ENCODE measurements around the gene NDUFC1.

Gene NDUFC1

DNA sequence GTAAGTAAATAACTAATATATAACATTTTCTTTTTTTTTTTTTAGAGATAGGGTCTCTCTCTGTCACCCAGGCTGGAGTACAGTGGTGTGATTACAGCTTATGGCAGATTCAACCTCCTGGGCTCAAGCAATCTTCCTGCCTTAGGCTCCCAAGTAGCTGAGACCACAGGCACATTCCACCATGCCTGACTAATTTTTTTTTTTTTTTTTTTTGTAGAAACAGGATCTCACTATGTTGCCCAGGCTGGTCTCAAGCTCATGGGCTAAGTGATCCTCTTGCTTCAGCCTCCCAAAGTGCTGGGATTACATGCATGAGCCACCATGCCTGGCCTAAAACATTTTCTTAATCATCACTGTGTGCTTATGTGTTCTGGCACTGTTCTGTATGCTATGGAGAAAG lies 55.0 kb downstream of the NDUFC1 start:
- no peak for DNase-seq (ENCODE audit: low read depth)

DNA sequence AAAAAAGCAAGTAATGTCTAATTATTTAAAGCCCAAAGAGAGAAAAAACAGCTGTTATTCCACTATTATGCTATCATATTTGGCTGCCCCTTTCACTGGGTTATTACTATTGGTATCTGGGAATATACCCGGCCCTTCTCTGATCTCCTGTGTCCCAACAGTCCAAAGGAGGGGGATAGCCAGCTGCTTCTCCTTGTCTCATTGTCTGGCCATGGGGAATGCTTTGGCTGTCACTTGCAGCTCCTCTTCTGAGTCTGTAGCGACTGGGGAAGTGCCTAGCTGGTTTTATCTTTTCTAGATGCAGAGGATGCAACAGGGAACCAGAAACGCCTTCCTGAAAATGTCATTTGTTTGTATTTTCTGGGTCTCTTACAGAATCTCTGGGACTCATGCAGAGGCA lies 56.1 kb downstream of the NDUFC1 start:
- no peak for DNase-seq (ENCODE audit: low read depth)

DNA sequence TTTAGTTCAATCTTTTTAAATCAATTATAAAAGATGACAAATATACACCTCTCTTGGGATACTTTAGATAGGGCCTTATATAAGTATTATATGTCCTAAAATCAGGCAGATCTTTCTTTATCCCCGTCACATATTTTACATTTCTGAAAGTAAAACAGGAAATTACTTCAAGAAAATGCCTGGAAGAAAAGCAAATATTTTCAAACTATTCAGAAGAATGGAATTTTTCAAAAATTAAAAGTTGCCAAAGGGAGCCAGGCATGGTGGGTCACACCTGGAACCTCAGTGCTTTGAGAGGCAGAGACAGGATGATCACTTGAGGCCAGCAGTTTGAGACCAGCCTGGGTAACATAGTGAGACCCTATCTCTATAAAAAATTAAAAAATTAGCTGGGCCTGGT lies 56.7 kb downstream of the NDUFC1 start:
- no peak for DNase-seq (ENCODE audit: low read depth)

DNA sequence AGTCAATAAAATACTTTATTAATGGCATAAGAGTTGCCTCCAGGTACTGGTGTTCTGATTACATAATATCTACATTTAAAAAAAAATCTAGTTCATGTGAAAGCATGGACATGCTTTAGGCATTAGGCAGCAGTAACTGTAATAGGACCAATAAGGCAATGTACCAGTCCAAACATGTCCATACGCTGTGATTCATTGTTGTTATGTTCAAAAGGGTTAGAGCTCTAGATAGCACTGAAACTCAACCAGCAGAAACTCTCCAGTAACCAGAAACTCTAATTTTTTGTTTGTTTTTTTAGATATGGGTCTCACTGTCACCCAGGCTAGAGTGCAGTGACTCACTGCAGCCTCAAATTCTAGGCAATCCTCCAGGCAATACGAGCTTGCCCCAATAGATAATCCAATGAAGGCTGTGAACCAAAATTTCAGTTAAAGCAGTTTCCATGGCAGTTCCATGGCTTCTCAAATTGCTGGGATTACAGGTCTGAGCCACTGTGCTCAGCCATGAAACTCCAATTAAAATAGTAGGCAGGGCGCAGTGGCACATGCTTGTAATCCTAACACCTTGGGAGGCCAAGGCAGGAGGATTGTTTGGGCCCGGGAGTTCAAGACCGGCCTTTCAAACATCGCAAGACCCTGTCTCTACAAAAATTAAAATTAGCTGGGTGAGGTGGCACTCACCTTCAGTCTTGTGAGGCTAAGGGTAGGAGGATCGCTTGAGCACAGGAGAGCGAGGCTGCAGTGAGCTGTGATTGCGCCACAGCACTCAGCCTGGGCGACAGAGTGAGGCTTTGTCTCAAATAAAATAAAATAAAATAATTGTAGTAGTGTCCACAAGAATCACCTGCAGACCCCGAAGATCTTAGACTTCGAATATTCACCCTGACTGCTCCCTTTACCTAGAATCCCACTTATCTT lies 58.6 kb downstream of the NDUFC1 start:
- DNase-seq (ENCODE audit: low read depth) = no peak

DNA sequence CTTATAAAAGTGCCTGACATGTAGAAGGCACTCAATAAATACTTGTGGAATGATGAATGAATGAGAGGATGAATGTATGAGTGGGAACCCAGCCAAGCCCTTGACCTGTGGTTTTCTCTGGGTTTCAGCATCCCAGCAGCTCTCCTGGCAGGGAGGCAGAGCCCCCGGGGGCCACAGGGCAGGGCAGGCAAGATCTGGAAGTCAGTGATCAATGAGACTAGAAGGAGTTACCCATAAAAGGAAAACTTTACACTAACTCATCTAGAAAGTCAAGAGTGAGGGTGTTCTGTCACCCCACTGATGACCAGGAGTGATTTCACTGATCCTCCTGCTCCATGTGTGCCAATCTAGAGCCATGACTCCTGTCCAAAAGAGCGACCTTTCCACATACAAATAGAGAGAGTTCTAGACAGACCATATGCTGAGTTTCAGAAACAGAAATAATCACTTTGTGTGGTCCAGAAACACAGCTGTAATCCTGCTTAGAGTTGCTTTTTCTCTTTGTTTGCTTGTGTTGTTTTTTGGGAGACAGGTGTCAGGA lies 59.7 kb downstream of the NDUFC1 start:
- no peak for DNase-seq (ENCODE audit: low read depth)

DNA sequence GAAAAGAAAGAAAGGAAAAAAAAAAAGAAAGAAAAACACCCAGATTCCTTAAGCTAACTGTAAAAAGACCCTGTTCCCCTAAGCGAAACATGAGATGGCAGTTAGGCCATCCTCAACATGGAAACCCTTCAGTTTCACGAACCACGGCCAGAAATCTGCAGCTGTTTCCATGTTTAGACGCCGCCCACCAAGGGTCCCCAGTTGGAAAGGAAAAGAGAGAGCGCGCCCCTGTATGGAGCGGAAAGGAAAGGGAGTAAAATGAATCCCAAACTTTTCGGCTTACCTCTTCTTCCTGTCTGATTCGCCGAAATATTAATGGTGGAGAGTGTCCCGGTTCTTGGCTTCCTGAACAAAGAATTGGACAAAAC lies 60.5 kb downstream of the NDUFC1 start:
- DNase-seq (ENCODE audit: low read depth) = no peak

DNA sequence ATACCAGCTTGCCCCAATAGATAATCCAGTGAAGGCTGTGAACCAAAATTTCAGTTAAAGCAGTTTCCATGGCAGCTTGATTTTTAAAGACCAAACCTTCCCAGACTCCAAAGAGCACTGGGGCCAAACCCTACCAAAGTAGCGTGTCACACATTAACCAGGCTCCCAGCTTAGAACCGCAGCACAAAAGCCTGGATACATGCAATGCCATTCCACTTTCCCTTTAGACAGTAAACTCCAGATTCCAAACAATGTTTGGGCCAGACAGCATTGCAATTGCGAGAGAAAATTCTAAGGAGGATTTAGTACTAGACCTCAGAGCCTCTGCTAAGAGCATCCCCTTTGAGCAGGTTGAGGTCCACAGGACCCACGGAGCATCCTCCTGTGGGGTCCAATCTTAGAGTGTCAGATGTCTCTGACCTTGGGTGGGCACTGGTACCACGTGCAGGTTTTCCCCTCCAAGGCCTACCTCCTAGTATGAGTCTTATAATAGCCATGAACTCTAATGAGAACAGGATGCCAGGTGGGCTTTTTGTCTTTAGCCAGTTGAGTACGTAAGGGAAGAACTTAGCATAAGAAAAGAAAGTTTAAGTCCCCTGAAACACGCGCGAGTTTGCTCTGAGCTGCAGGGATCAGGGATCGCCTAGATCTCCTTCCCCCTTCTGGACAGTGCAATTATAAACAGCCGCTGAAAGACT lies 61.0 kb downstream of the NDUFC1 start:
- no peak for DNase-seq (ENCODE audit: low read depth)
